Chondrocyte (in vitro differentiated cells): ENCODE measurements around the gene RASSF10. TPM values are rescaled to one million over a fixed set of nuclear protein-coding genes. Genes with fewer than 3 reads are reported as not detected.

ENCODE experiments used
- DNase-seq: peaks from one replicate; pipeline ENCODE4 v3.0.0; 2021; ENCODE audit warnings: mixed read lengths, low spot score
- H3K27ac Mint-ChIP-seq: one replicate; pipeline ENCODE4 v1.8.0; 2021; ENCODE audit warnings: mild to moderate bottlenecking, moderate library complexity, mixed read lengths; ENCODE audit not compliant: unreplicated experiment
- H3K27me3 Mint-ChIP-seq: 2 replicates; pipeline ENCODE4 v1.8.0; 2021; ENCODE audit warnings: low read depth, mixed read lengths
- H3K36me3 Mint-ChIP-seq: 2 replicates; pipeline ENCODE4 v1.8.0; 2021; ENCODE audit warnings: low read depth, mixed read lengths
- H3K4me1 Mint-ChIP-seq: 2 replicates; pipeline ENCODE4 v1.8.0; 2021; ENCODE audit warnings: low read depth, mild to moderate bottlenecking, mixed read lengths
- H3K4me3 Mint-ChIP-seq: one replicate; pipeline ENCODE4 v1.8.0; 2021; ENCODE audit warnings: mild to moderate bottlenecking, moderate library complexity, mixed read lengths; ENCODE audit not compliant: unreplicated experiment
- H3K9me3 Mint-ChIP-seq: 2 replicates; pipeline ENCODE4 v1.8.0; 2021; ENCODE audit warnings: low read depth, mixed read lengths
- total RNA-seq: library from RNA; stranded (reverse); gene quantifications from 3 replicates; pipeline ENCODE4 v1.2.1, GENCODE V29; 2021
- TF ChIP-seq, protein P1 (sequence below): fragments of 200-600 bp; sonication (generic); IDR thresholded peaks from 2 replicates; pipeline ENCODE4 v1.5.0; 2021; ENCODE audit warnings: antibody characterized with exemption, mild to moderate bottlenecking, moderate library complexity

RASSF10 gene
- total RNA-seq, 1 donor from 2014 or later, result not detected

DNA sequence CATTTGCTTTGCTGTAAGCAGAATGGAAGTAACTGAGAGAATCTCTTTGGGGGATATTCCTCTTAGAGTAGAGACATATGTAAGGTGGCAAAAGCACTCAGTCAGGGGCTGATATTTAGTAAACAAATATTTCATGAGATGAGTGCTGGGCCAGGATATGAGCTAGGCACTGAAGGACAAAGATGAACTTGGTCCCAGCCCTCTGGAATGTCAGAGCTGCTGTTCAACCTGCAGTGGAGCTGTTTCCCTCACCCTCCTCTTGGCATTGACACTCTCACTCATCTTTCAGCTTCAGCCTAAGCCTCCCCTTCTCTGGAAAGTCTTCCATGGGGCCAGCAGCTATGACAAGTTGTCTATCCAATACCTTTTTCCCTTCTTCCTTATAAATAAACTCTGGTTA lies 22.2 kb downstream of the RASSF10 start:
- Mint-ChIP-seq H3K36me3 (peaks cover 2% of the 10 kb centered on the region), H3K4me1 (no peaks in the 10 kb centered on the region), H3K4me3 (no peak overlapping the region), H3K27me3 (peaks cover 22% of the 10 kb centered on the region), H3K27ac (no peak overlapping the region), H3K9me3 (no peaks in the 10 kb centered on the region)
- no peak for DNase-seq
- TF ChIP-seq, protein P1, sequence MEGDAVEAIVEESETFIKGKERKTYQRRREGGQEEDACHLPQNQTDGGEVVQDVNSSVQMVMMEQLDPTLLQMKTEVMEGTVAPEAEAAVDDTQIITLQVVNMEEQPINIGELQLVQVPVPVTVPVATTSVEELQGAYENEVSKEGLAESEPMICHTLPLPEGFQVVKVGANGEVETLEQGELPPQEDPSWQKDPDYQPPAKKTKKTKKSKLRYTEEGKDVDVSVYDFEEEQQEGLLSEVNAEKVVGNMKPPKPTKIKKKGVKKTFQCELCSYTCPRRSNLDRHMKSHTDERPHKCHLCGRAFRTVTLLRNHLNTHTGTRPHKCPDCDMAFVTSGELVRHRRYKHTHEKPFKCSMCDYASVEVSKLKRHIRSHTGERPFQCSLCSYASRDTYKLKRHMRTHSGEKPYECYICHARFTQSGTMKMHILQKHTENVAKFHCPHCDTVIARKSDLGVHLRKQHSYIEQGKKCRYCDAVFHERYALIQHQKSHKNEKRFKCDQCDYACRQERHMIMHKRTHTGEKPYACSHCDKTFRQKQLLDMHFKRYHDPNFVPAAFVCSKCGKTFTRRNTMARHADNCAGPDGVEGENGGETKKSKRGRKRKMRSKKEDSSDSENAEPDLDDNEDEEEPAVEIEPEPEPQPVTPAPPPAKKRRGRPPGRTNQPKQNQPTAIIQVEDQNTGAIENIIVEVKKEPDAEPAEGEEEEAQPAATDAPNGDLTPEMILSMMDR, result no peak

DNA sequence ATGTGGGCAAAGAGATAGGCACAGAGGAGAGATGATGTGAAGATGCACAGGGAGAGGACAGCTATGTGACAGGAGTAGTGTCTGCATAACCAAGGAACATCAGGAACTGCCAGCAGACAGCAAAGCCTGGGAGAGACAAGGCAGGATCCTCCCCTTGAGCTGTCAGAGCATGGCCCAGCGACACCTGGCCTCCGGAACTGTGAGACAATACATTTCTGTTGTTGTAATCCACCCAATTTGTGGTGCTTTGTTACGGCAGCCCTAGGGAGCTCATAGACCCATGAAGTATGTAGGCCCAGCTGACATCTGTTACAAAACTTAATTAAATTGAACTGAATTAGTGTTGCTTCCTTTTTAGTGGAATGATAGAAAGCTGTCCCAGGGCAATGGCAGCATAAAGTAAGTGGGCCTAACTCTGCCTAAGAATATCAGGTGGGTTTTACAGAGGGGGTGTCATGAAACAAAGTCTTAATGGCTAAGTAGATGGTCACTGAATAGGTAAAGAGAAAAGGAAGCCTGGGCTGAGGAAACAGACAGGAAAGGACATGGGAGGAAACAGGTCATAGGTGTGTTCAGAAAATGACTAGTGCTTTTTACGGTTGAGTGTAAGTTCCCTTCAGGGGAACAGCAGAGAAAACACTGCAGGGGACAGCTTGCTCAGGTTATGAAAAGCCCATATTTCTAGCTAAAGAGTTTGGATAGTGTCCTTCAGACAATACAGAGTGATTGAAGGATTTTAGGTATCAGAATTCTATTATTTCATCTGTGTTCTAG lies 24.8 kb downstream of the RASSF10 start:
- Mint-ChIP-seq H3K4me1 (no peaks in the 10 kb centered on the region), H3K9me3 (no peaks in the 10 kb centered on the region), H3K36me3 (peaks cover 2% of the 10 kb centered on the region), H3K27me3 (peaks cover 28% of the 10 kb centered on the region), H3K4me3 (no peak overlapping the region), H3K27ac (no peak overlapping the region)
- TF ChIP-seq, protein P1, result no peak
- DNase-seq, result no peak

DNA sequence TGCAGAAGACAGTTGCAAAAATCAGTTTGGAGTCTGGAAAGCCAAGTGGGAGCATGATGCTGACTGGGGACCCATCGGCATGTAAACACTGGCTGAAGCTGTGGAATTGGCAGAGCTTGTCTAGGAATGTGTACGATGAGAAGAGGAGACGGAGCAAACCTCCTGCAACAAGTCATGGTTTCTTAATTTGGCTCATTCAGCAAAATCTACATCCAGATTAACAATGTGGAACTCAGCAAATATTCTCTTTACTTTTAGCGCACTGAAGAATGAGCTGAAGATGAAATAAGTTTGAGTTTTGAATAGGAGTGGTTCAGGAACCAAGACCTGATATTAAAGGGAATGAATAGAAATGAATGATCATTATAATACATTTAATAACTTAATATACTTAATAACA lies 26.6 kb downstream of the RASSF10 start:
- Mint-ChIP-seq H3K36me3 (peaks cover 2% of the 10 kb centered on the region), H3K4me3 (no peak overlapping the region), H3K27me3 (peaks cover 35% of the 10 kb centered on the region), H3K4me1 (no peaks in the 10 kb centered on the region), H3K9me3 (no peaks in the 10 kb centered on the region), H3K27ac (no peak overlapping the region)
- no peak for DNase-seq
- TF ChIP-seq, protein P1, result no peak

DNA sequence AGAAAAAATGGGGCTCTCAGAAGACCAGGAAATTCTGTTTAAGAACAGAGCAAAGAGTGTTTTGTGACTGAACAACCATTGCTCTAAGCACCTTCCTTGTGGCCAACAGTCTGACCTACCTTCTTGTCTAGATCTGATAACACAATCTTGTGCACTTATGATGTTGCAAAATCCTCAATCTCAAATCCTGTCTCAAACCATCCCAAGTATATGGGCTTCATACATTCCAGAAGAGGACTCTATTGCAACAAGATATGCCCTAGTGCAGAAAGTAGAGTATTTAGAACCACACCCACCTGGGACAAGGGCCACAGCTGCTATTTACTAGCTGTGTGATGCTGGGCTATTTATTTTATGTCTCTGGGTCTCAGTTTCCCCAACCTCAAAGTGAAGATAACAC lies 27.1 kb downstream of the RASSF10 start:
- no peak for DNase-seq
- TF ChIP-seq, protein P1, result no peak
- Mint-ChIP-seq H3K27me3 (peaks cover 35% of the 10 kb centered on the region), H3K9me3 (no peaks in the 10 kb centered on the region), H3K4me3 (no peak overlapping the region), H3K36me3 (peaks cover 2% of the 10 kb centered on the region), H3K27ac (no peak overlapping the region), H3K4me1 (no peaks in the 10 kb centered on the region)

DNA sequence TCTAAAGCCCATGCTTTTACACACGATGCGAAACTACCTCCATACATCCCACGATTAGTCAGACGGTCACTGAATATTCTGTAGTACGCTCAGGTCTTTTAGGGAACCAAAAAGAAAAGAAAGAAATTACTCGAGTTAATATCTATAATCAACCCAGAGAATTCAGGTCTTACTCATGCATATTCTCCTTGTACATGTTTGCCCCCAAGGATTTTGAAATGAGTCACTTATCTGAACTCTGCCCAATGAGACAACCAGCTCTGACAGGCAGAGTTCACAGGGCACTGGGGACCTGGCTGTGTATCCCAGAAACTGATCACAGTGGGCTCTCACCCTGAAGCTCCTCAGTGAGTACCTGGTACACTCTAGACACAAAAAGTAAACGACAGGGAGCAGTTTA lies 29.2 kb downstream of the RASSF10 start:
- TF ChIP-seq, protein P1, result no peak
- Mint-ChIP-seq H3K27me3 (peaks cover 46% of the 10 kb centered on the region), H3K4me3 (no peak overlapping the region), H3K9me3 (no peaks in the 10 kb centered on the region), H3K36me3 (peaks cover 2% of the 10 kb centered on the region), H3K27ac (no peak overlapping the region), H3K4me1 (no peaks in the 10 kb centered on the region)
- no peak for DNase-seq
